Measurements from ENCODE around the gene TBC1D9. TPM values are rescaled to one million over a fixed set of nuclear protein-coding genes. Genes with fewer than 3 reads are reported as not detected.

Gene TBC1D9
- total RNA-seq, 1 donor from 2014 or later: 42.6 TPM

DNA sequence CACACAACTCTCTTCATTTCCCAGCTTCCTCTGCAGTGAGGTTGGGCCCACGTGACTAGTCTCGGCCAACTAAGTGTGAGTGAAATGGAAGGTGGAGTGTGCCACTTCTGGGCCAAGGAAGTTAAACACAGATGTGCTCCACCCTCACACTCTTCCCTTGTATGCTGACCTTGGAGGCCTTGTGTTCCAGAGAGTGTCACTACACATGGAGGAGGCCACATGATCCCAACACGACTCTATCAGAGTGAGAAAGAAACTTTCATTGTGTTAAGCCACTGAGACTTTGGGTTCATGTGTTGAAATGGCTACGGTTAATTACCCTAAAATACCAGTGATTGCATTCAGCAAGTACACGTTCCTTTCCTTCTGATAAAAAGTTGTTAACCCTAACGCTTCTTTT lies 55.1 kb downstream of the TBC1D9 start:
- H3K4me1 ChIP-seq: peaks cover 29% of the 10 kb centered on the region
- intact Hi-C loops (cut with DNase I): no loop called here
- DNase-seq (no peak), ATAC-seq (no peak)
- H3K4me3 ChIP-seq: no peak overlapping the region
- no peaks in the 10 kb centered on the region for H3K36me3 ChIP-seq
- no peaks in the 10 kb centered on the region for H3K9me3 ChIP-seq
- H3K27me3 ChIP-seq (ENCODE audit: low read depth): no peaks in the 10 kb centered on the region
- TF ChIP-seq CTCF (IDR thresholded peaks at IDR 0.05): no peak
- no peak overlapping the region for H3K27ac ChIP-seq

DNA sequence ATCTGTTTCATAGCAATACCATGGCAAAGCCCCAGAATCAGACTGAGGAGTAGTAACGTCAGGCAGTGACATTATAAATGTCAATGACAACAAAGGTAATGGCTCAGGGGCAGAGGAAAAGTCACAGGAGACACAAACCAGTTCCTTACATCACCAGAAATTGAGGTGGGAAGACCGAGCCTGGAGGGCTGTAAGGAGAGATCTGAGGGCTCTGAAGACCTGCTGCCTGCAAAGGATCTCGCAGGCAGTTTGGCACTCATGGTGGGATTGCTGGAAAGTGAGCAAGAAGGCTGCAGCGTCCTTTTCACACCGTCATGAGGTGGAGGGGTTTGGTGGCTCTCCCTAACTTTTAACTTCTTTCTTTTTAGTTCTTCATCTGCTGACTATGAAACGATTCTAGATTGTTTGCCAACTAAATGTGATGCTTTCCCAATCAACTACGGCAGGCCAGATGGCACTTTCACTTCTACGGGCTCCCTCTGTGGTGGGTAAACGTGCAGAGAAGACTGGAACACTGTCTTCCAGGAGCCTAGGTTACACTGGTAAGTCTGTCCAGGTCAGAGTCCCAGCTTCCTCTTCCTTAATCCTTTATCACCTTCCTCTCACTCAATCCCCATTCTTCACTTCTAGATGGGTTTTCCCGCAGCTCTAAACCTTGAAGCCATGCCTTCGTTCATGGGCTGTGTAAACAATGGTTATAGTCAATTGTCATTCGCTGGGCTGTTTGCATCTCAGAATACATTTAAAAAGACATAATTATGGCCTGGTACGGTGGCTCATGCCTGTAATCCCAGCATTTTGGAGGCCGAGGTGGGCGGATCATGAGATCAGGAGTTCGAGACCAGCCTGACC lies 58.2 kb downstream of the TBC1D9 start:
- intact Hi-C loops (cut with DNase I): no loop called here
- ATAC-seq: peak in 1 of 2 donors; percentile 6
- Histone ChIP-seq H3K27me3 (ENCODE audit: low read depth) (no peaks in the 10 kb centered on the region), H3K4me3 (no peak overlapping the region), H3K9me3 (no peaks in the 10 kb centered on the region), H3K36me3 (no peaks in the 10 kb centered on the region), H3K27ac (no peak overlapping the region), H3K4me1 (peaks cover 30% of the 10 kb centered on the region)
- DNase-seq: no peak
- no peak for TF ChIP-seq CTCF (IDR thresholded peaks at IDR 0.05)

- intact Hi-C loops (cut with DNase I): no loop called here
- no peaks in the 10 kb centered on the region for H3K27me3 ChIP-seq (ENCODE audit: low read depth)
- no peak overlapping the region for H3K27ac ChIP-seq
- no peaks in the 10 kb centered on the region for H3K9me3 ChIP-seq
- DNase-seq (no peak), ATAC-seq (no peak)
- TF ChIP-seq CTCF (IDR thresholded peaks at IDR 0.05): no peak
- no peaks in the 10 kb centered on the region for H3K36me3 ChIP-seq
- peaks cover 44% of the 10 kb centered on the region for H3K4me1 ChIP-seq
- H3K4me3 ChIP-seq: no peak overlapping the region
Measured at GRCh38 chr4:140695483-140695882, 60.7 kb downstream of the TBC1D9 start.

DNA sequence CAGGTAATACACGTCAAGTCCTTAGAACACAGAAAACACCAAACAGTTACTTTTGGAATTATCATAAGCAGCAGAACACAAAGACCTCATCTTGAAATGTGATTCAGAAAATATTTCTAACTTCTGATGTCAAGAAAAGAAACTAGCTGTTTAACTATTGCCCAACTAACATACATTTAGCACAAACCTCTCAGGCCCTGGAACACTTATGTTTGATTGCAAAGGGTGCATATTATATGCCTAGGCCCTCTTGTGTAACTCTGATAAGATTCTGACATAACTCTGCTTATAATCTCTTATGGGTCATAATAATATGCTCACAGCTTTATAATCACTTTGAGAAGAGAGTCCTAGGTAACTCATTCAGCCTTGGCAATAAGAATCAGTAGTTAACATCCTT lies 62.6 kb downstream of the TBC1D9 start:
- Histone ChIP-seq H3K36me3 (no peaks in the 10 kb centered on the region), H3K4me1 (peaks cover 51% of the 10 kb centered on the region), H3K27ac (no peak overlapping the region), H3K4me3 (no peak overlapping the region), H3K9me3 (no peaks in the 10 kb centered on the region), H3K27me3 (ENCODE audit: low read depth) (no peaks in the 10 kb centered on the region)
- peak; percentile 69 to 86 for ATAC-seq
- DNase-seq: no peak
- TF ChIP-seq CTCF (IDR thresholded peaks at IDR 0.05): no peak
- intact Hi-C loops (cut with DNase I): no loop called here

- Histone ChIP-seq H3K36me3 (no peaks in the 10 kb centered on the region), H3K4me1 (peaks cover 44% of the 10 kb centered on the region), H3K9me3 (no peaks in the 10 kb centered on the region), H3K4me3 (no peak overlapping the region), H3K27ac (peak overlapping the region; percentile 39), H3K27me3 (ENCODE audit: low read depth) (no peaks in the 10 kb centered on the region)
- no peak for TF ChIP-seq CTCF (IDR thresholded peaks at IDR 0.05)
- DNase-seq (no peak), ATAC-seq (no peak)
- intact Hi-C loops (cut with DNase I): no loop called here
Measured at GRCh38 chr4:140691369-140691768, 64.8 kb downstream of the TBC1D9 start.

Measured in lower lobe of right lung (tissue), 2 donors.